Prostate gland (tissue), 2 donors: ENCODE results near the gene CD79B. TPM values are rescaled to one million over a fixed set of nuclear protein-coding genes. Genes with fewer than 3 reads are reported as not detected.

Source experiments
- DNase-seq: peaks from one replicate; pipeline ENCODE4 v3.0.0-alpha.2; 2019; ENCODE audit warnings: low spot score
- H3K27ac ChIP-seq, 2 donors: fragments of 200-600 bp; sonication (generic); 2 replicates each; pipeline ENCODE4 v1.5.1; 2017 to 2019
- H3K27me3 ChIP-seq: fragments of 200-600 bp; sonication (generic); replicated peaks from 2 replicates; pipeline ENCODE4 v1.5.1; 2019; ENCODE audit not compliant: insufficient read depth
- H3K36me3 ChIP-seq, 2 donors: fragments of 200-600 bp; sonication (generic); 1 replicate in 1 of 2; 2 replicates in 1 of 2; pipeline versions ENCODE4 v1.5.1 to v1.8.1; 2017 to 2019
- H3K4me1 ChIP-seq: fragments of 200-600 bp; sonication (generic); replicated peaks from 2 replicates; pipeline ENCODE4 v1.5.1; 2019
- H3K4me3 ChIP-seq, 2 donors: fragments of 200-600 bp; sonication (generic); 2 replicates each; pipeline ENCODE4 v1.5.1; 2017 to 2019
- H3K9me3 ChIP-seq: fragments of 200-600 bp; sonication (generic); 2 replicates; pipeline ENCODE4 v1.5.1; 2017
- POLR2A ChIP-seq: fragments of 450-650 bp; IDR thresholded peaks from one replicate; pipeline ENCODE4 v1.6.1; 2016; ENCODE audit warnings: antibody characterized with exemption, mild to moderate bottlenecking
- POLR2AphosphoS5 ChIP-seq: sonication (generic); formaldehyde crosslinking; IDR thresholded peaks from one replicate; pipeline ENCODE4 v1.6.1; 2017; ENCODE audit warnings: antibody characterized with exemption
- WGBS: methylation state at CpG from one replicate; pipeline ENCODE4 v1.1.5; 2018; 5-methylcytosine and 5-hydroxymethylcytosine counted together
- intact Hi-C: fragments of 100-400 bp; cut with DNase I; formaldehyde crosslinking; loops from one replicate; pipeline ENCODE4 v1.14.2; 2022
- total RNA-seq, 2 donors: library from RNA; depleted of rRNA; stranded (reverse); fragments of >200 nt; gene quantifications; one replicate each; pipeline ENCODE4 v1.1.0, GENCODE V29; 2016
- TF ChIP-seq, protein P1 (sequence below), 4 experiments: fragments of 200-600 bp in 2 of 4; fragments of 450-650 bp in 2 of 4; sonication (generic) in 2 of 4; IDR thresholded peaks; 1 replicate in 3 of 4; 2 replicates in 1 of 4; pipeline ENCODE4 v1.5.1; 2016 to 2019; ENCODE audit warnings: antibody characterized with exemption in 4 of 4, mild to moderate bottlenecking in 2 of 4, moderate library complexity in 2 of 4

CD79B gene
- total RNA-seq, 2 donors from 2014 or later: 1.6 to 2.2 TPM

DNA sequence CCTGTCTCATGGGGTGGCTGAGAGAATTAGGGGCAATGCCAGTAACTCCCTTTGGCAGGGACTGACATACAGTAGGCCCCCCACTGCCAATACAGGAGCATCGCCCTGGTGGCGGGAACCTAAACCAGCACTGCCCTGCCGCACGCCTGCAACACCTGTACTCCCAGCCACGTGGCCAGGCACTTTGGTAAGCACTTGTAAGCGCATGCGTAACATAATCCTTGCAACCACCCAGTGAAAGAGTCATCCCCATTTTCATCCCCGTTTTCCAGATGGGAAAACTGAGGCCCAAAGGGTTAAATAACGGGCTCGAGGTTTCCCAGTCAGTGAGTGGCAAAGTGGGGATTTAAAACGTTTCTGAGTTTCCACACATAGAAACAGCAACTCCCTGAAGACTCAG, 23.1 kb upstream of the CD79B start:
- H3K4me3 ChIP-seq: no peak overlapping the region
- H3K4me1 ChIP-seq: no peaks in the 10 kb centered on the region
- H3K9me3 ChIP-seq: no peaks in the 10 kb centered on the region
- H3K27ac ChIP-seq: no peak overlapping the region
- no peaks in the 10 kb centered on the region for H3K27me3 ChIP-seq
- TF ChIP-seq, protein P1, sequence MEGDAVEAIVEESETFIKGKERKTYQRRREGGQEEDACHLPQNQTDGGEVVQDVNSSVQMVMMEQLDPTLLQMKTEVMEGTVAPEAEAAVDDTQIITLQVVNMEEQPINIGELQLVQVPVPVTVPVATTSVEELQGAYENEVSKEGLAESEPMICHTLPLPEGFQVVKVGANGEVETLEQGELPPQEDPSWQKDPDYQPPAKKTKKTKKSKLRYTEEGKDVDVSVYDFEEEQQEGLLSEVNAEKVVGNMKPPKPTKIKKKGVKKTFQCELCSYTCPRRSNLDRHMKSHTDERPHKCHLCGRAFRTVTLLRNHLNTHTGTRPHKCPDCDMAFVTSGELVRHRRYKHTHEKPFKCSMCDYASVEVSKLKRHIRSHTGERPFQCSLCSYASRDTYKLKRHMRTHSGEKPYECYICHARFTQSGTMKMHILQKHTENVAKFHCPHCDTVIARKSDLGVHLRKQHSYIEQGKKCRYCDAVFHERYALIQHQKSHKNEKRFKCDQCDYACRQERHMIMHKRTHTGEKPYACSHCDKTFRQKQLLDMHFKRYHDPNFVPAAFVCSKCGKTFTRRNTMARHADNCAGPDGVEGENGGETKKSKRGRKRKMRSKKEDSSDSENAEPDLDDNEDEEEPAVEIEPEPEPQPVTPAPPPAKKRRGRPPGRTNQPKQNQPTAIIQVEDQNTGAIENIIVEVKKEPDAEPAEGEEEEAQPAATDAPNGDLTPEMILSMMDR (IDR thresholded peaks at IDR 0.05): no peak
- TF ChIP-seq POLR2AphosphoS5 (no peak), POLR2A (no peak)
- H3K36me3 ChIP-seq: no peaks in the 10 kb centered on the region
- intact Hi-C loops: no loop called here
- whole genome bisulfite sequencing: 82% methylated on average over 11 of the region's 11 CpGs
- DNase-seq: no peak

DNA sequence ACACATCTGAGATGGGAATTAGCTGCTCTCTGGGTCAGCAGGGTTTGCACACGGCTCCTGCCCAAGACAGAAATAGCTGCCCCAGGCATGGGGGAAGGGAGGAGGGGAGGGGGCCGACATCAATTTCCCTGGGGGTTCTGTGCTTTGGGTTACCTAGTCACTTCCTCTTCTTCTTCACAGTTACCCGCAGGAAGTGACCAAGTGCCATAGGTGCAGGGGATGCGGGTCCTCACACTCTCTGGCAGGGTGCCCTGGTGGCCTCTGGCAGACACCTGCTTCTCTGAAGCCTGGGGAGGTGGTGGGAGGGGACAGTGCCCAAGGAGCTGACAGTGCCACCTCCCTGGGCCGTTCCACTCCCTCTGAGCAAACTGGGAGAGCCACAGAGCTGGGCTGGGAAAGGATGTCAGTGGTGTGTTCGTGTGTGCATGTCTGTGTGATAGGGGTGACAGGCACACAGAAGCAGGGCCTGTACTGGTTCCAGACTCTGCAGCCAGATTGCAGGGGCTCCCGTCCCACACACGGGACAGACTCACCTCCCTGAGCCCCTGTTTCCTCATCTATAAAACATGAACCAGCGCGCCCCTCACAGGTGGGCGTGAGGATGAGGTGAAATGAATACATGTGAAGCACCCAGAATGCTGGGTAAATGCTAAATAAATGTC, 22.4 kb upstream of the CD79B start:
- Histone ChIP-seq H3K4me1 (no peaks in the 10 kb centered on the region), H3K4me3 (no peak overlapping the region), H3K27me3 (no peaks in the 10 kb centered on the region), H3K9me3 (no peaks in the 10 kb centered on the region), H3K27ac (no peak overlapping the region), H3K36me3 (no peaks in the 10 kb centered on the region)
- no peak for TF ChIP-seq POLR2AphosphoS5
- TF ChIP-seq POLR2A: no peak
- TF ChIP-seq, protein P1 (IDR thresholded peaks at IDR 0.05): no peak
- intact Hi-C loops: no loop called here
- DNase-seq: no peak
- WGBS: 32% methylated on average over 11 of the region's 11 CpGs

DNA sequence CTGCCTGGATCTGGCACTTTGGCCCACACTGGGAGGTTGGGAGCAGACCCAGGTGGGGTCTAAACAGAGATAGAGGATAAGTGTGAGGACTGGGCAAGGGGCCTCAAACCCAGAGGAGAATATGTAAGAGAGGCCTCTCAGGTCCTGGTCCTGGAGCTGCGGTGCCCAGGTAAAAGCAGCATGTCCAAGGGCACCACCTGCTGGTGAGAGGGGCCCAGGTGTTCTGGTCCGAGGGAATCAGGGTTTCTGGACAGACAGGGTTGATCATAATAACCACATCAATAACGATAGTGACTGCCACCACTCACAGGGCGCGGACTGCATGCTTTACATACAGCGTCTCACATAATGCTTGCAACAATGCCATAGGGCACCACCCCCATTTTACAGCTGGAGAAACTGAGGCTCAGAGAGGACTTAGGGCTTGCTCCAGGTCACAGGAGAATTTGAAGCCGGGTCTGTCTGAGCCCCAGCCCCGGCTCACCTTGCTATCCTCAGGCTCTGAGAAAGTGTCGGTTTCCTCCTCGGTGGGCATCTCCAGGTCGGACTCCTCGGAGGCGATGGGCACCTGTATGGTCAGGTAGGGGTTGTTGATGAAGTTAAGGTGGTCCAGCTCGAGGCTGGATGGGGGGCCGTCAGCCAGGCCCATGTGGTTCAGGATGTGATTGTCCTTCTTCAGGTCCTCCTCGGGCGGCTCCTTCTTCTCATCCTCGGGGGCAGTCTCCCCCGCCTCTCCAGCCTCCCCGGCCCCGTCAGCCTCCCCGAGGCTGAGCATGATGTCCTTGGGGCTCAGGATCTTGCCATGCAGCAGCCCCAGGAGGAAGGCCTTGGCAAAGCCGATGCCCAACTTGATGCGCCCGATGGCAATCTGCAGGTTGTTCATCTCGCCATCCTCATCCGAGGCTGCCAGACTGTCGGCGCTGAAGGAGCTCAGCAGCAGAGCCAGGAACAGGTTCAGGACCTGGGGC, 19.1 kb upstream of the CD79B start:
- Histone ChIP-seq H3K4me3 (no peak overlapping the region), H3K4me1 (no peaks in the 10 kb centered on the region), H3K27me3 (no peaks in the 10 kb centered on the region), H3K36me3 (no peaks in the 10 kb centered on the region), H3K27ac (no peak overlapping the region), H3K9me3 (no peaks in the 10 kb centered on the region)
- peak; percentile 44 for DNase-seq
- intact Hi-C loops: no loop called here
- no peak for TF ChIP-seq POLR2AphosphoS5
- TF ChIP-seq, protein P1 (IDR thresholded peaks at IDR 0.05): peak in 3 of 4 experiments; percentile 26 to 52 (median 40)
- no peak for TF ChIP-seq POLR2A
- WGBS: 81% methylated on average over 29 of the region's 29 CpGs

DNA sequence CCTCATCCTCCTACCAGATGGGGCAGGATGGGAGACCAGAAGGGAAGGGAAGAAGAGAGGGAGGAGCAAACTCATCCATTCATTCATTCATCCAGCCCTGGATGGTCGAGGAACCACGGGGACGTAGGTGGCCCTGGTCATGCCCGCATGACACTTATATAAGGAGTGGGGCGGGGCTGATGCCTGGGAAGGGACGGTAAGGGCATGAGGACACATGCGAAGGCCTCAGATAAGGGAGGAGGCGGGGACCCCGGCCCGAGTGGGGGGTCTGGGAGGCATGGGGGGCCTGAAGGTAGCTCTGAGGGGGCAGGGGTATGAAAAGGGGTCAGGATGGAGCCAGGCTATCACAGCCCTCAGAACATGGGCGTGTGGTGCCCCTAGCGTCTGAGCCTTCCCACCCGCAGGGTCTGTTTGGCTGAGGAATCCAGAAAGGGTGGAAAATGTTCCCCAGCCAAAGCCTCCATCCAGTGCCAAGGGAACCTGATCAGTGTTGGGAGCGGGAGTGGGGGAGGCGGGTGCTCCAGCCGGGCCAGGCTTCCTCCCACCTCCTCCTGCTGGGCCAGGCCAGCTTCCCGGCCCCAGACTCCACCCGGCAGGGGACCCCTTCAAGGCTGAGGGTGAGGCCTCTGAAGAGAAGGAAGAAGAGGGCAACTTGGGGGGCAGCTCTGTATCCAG, 17.6 kb upstream of the CD79B start:
- Histone ChIP-seq H3K27me3 (no peaks in the 10 kb centered on the region), H3K4me3 (no peak overlapping the region), H3K27ac (no peak overlapping the region), H3K4me1 (no peaks in the 10 kb centered on the region), H3K9me3 (no peaks in the 10 kb centered on the region), H3K36me3 (no peaks in the 10 kb centered on the region)
- no peak for DNase-seq
- no peak for TF ChIP-seq POLR2AphosphoS5
- TF ChIP-seq, protein P1 (IDR thresholded peaks at IDR 0.05): no peak
- TF ChIP-seq POLR2A: no peak
- 65% methylated on average over 18 of the region's 18 CpGs for WGBS
- intact Hi-C loops: no loop called here
